HepG2 (cell line): ENCODE measurements around the gene HOXA9. TPM values are rescaled to one million over a fixed set of nuclear protein-coding genes. Genes with fewer than 3 reads are reported as not detected.

Experiments
- ATF7 ChIP-seq, 2 experiments: fragments of 450-650 bp in 1 of 2; sonication (generic) in 1 of 2; formaldehyde crosslinking in 1 of 2; IDR thresholded peaks; 2 replicates each; pipeline versions ENCODE4 v1.4.0 to v1.6.1; 2016 to 2020; ENCODE audit warnings: antibody characterized with exemption in 1 of 2, mild to moderate bottlenecking in 1 of 2, missing genetic modification reagents in 1 of 2
- ZNF138 ChIP-seq: sonication (generic); formaldehyde crosslinking; IDR thresholded peaks from 2 replicates; pipeline ENCODE4 v1.5.0; 2020; ENCODE audit warnings: mild to moderate bottlenecking, low read depth, missing genetic modification reagents
- ZNF530 ChIP-seq: sonication (generic); formaldehyde crosslinking; IDR thresholded peaks from 2 replicates; pipeline ENCODE4 v1.5.0; 2020; ENCODE audit warnings: low read depth, mild to moderate bottlenecking, missing genetic modification reagents
- ZNF782 ChIP-seq: sonication (generic); formaldehyde crosslinking; IDR thresholded peaks from 2 replicates; pipeline ENCODE4 v1.4.0; 2020; ENCODE audit warnings: missing genetic modification reagents, mild to moderate bottlenecking, borderline replicate concordance
- polyA plus RNA-seq, 8 experiments: library from polyadenylated mRNA; depleted of rRNA in 3 of 8; stranded (reverse) in 7 of 8; unstranded in 1 of 8; fragments of >200 nt; fragmentation: Illumina TruSeq in 4 of 8; extraction: Trizol in 4 of 8; gene quantifications; 2 replicates each; pipeline versions ENCODE4 v1.2.1 to v1.2.3, GENCODE V29; 2011 to 2016; ENCODE audit warnings: low read depth in 4 of 8, missing spikeins in 1 of 8, mixed read lengths in 1 of 8; ENCODE audit not compliant: insufficient read depth in 1 of 8
- total RNA-seq, 5 experiments: library from RNA; depleted of rRNA; stranded (reverse); fragments of >200 nt; fragmentation: Illumina TruSeq; extraction: Trizol; gene quantifications; 2 replicates each; pipeline ENCODE4 v1.2.3, GENCODE V29; 2016; ENCODE audit warnings: low read depth in 1 of 5
- TF ChIP-seq, protein P1 (sequence below): sonication (generic); formaldehyde crosslinking; IDR thresholded peaks from 2 replicates; pipeline ENCODE4 v1.5.1; 2020; ENCODE audit warnings: mild to moderate bottlenecking, missing genetic modification reagents, moderate library complexity
- TF ChIP-seq, protein P2 (sequence below): sonication (generic); formaldehyde crosslinking; IDR thresholded peaks from 2 replicates; pipeline ENCODE4 v1.8.1; 2023; ENCODE audit warnings: mild to moderate bottlenecking, missing genetic modification reagents
- TF ChIP-seq, protein P3 (sequence below): IDR thresholded peaks from 2 replicates; pipeline ENCODE4 v1.6.1; 2012; ENCODE audit warnings: low read depth, low read length, improper control_type of control experiment
- TF ChIP-seq, protein P4 (sequence below): sonication (generic); formaldehyde crosslinking; IDR thresholded peaks from 2 replicates; pipeline ENCODE4 v1.4.0; 2020; ENCODE audit warnings: mild to moderate bottlenecking, missing genetic modification reagents
- TF ChIP-seq, protein P5 (sequence below): sonication (generic); formaldehyde crosslinking; IDR thresholded peaks from 2 replicates; pipeline ENCODE4 v1.4.0; 2020; ENCODE audit warnings: missing genetic modification reagents

HOXA9 gene
- total and polyA plus RNA-seq, 2 of the 13 experiments (the other 11 are each of a cell fraction or from before 2014, with no cell fraction given), result not detected

DNA sequence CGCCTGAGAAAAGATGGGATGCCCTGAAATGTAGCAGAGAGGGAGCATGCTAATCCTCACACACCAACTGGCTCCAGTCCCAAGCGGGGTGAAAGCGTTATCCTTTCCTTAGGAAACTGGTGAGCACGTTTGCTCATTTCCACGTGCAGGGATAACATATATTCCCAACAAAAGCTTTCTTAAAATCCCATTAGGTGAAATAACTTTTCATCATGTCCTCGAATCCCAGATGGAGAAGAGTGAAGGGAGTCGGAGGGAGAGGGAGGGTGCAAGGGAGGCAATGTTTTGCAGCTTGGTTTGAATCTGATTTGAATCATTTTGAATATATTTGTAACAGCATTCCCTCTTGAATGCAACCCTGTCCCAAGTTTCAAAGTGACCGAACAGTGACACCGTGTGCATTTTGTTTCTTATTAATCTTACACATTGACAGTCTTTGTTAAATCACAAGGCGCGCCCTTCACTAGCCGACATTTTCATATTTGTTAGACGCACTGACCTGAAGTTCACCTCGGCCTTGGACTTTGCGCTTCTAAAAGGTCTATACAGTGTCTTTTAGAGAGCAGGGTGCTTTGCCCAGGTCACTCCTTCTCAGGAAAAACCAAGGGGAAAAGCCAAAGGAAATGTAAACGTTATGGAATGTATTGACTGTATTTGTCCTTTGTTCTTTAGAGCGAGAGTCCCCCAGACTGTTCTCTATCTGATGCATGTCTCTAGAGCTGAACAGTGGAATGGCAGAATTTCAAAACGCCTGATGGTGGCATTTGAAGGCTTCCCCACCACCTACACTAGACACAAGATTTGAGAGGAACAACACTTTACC lies 31.7 kb downstream of the HOXA9 start (continued):
- no peak for TF ChIP-seq ZNF530
- TF ChIP-seq ZNF782, result no peak
- TF ChIP-seq ZNF138 (CRISPR knock-in tag), result no peak
- TF ChIP-seq, protein P1, sequence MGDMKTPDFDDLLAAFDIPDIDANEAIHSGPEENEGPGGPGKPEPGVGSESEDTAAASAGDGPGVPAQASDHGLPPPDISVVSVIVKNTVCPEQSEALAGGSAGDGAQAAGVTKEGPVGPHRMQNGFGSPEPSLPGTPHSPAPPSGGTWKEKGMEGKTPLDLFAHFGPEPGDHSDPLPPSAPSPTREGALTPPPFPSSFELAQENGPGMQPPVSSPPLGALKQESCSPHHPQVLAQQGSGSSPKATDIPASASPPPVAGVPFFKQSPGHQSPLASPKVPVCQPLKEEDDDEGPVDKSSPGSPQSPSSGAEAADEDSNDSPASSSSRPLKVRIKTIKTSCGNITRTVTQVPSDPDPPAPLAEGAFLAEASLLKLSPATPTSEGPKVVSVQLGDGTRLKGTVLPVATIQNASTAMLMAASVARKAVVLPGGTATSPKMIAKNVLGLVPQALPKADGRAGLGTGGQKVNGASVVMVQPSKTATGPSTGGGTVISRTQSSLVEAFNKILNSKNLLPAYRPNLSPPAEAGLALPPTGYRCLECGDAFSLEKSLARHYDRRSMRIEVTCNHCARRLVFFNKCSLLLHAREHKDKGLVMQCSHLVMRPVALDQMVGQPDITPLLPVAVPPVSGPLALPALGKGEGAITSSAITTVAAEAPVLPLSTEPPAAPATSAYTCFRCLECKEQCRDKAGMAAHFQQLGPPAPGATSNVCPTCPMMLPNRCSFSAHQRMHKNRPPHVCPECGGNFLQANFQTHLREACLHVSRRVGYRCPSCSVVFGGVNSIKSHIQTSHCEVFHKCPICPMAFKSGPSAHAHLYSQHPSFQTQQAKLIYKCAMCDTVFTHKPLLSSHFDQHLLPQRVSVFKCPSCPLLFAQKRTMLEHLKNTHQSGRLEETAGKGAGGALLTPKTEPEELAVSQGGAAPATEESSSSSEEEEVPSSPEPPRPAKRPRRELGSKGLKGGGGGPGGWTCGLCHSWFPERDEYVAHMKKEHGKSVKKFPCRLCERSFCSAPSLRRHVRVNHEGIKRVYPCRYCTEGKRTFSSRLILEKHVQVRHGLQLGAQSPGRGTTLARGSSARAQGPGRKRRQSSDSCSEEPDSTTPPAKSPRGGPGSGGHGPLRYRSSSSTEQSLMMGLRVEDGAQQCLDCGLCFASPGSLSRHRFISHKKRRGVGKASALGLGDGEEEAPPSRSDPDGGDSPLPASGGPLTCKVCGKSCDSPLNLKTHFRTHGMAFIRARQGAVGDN (CRISPR knock-in tag), result no peak
- TF ChIP-seq, protein P2, sequence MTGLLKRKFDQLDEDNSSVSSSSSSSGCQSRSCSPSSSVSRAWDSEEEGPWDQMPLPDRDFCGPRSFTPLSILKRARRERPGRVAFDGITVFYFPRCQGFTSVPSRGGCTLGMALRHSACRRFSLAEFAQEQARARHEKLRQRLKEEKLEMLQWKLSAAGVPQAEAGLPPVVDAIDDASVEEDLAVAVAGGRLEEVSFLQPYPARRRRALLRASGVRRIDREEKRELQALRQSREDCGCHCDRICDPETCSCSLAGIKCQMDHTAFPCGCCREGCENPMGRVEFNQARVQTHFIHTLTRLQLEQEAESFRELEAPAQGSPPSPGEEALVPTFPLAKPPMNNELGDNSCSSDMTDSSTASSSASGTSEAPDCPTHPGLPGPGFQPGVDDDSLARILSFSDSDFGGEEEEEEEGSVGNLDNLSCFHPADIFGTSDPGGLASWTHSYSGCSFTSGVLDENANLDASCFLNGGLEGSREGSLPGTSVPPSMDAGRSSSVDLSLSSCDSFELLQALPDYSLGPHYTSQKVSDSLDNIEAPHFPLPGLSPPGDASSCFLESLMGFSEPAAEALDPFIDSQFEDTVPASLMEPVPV (CRISPR knock-in tag), result no peak
- TF ChIP-seq ATF7 (IDR thresholded peaks at IDR 0.05), result no peak
- TF ChIP-seq ATF7 (CRISPR knock-in tag; IDR thresholded peaks at IDR 0.05), result no peak
- TF ChIP-seq, protein P3, sequence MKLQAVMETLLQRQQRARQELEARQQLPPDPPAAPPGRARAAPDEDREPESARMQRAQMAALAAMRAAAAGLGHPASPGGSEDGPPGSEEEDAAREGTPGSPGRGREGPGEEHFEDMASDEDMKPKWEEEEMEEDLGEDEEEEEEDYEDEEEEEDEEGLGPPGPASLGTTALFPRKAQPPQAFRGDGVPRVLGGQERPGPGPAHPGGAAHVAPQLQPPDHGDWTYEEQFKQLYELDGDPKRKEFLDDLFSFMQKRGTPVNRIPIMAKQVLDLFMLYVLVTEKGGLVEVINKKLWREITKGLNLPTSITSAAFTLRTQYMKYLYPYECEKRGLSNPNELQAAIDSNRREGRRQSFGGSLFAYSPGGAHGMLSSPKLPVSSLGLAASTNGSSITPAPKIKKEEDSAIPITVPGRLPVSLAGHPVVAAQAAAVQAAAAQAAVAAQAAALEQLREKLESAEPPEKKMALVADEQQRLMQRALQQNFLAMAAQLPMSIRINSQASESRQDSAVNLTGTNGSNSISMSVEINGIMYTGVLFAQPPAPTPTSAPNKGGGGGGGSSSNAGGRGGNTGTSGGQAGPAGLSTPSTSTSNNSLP, result 0 out of 2 replicates have a peak, but pooled peaks have one; percentile 5
- TF ChIP-seq, protein P4, sequence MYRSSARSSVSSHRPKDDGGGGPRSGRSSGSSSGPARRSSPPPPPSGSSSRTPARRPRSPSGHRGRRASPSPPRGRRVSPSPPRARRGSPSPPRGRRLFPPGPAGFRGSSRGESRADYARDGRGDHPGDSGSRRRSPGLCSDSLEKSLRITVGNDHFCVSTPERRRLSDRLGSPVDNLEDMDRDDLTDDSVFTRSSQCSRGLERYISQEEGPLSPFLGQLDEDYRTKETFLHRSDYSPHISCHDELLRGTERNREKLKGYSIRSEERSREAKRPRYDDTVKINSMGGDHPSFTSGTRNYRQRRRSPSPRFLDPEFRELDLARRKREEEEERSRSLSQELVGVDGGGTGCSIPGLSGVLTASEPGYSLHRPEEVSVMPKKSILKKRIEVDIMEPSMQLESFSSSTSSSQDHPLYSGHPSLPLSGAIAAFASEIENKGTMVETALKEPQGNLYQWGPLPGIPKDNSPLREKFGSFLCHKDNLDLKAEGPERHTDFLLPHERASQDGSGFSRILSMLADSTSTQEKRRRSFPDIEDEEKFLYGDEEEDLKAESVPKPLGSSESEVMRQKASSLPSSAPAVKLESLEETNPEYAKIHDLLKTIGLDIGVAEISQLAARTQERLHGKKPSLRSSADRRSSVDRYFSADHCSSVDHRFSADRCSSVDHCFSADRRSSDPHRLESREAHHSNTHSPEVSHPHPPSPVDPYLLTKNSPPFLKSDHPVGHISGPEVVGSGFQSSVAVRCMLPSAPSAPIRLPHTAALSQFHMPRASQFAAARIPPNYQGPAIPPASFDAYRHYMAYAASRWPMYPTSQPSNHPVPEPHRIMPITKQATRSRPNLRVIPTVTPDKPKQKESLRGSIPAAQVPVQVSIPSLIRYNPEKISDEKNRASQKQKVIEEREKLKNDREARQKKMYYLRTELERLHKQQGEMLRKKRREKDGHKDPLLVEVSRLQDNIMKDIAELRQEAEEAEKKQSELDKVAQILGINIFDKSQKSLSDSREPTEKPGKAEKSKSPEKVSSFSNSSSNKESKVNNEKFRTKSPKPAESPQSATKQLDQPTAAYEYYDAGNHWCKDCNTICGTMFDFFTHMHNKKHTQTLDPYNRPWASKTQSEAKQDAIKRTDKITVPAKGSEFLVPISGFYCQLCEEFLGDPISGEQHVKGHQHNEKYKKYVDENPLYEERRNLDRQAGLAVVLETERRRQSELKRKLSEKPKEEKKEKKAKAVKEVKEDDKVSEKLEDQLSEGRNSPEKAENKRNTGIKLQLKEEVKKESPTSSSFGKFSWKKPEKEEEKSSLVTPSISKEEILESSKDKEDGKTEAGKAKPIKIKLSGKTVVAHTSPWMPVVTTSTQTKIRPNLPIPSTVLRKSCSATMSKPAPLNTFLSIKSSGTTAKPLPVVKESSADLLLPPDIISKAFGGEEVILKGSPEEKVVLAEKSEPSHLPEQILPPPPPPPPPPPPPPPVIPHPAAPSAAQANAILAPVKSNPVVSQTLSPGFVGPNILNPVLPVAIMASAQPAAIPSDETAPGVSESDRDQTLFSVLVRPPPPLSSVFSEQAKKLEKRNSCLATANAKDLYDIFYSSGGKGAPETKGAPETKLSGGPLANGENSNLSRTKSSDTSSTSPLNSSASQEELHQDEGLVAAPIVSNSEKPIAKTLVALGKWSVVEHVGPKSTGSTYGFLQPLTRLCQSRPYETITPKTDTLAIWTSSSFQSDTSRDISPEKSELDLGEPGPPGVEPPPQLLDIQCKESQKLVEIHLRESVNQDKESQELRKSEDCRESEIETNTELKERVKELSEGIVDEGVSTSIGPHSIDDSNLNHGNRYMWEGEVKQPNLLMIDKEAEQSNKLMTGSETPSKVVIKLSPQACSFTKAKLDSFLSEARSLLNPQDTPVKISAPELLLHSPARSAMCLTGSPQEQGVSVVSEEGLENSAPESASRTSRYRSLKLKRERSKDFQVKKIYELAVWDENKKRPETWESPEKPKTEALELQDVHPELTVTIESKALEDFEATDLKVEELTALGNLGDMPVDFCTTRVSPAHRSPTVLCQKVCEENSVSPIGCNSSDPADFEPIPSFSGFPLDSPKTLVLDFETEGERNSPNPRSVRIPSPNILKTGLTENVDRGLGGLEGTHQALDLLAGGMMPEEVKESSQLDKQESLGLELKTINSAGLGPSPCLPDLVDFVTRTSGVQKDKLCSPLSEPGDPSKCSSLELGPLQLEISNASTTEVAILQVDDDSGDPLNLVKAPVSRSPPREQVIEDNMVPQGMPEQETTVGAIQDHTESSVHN, result no peak
- TF ChIP-seq, protein P5, sequence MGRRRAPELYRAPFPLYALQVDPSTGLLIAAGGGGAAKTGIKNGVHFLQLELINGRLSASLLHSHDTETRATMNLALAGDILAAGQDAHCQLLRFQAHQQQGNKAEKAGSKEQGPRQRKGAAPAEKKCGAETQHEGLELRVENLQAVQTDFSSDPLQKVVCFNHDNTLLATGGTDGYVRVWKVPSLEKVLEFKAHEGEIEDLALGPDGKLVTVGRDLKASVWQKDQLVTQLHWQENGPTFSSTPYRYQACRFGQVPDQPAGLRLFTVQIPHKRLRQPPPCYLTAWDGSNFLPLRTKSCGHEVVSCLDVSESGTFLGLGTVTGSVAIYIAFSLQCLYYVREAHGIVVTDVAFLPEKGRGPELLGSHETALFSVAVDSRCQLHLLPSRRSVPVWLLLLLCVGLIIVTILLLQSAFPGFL, result no peak
